A549 (cell line): ENCODE measurements around the gene NEUROG1.

Experiments used
- CBX2 ChIP-seq: fragments of 200-600 bp; sonication (generic); IDR thresholded peaks from 2 replicates; pipeline ENCODE4 v1.6.1; 2016; ENCODE audit warnings: low read depth, mild to moderate bottlenecking, borderline replicate concordance
- CBX8 ChIP-seq: fragments of 200-600 bp; sonication (generic); IDR thresholded peaks from 2 replicates; pipeline ENCODE4 v1.6.1; 2016
- CEBPB ChIP-seq, 2 experiments: fragments of >200 bp in 1 of 2; sonication (Bioruptor Twin) in 1 of 2; formaldehyde crosslinking in 1 of 2; IDR thresholded peaks; 2 replicates each; pipeline ENCODE4 v1.6.1; 2012 to 2016
- CTCF ChIP-seq: fragments of >200 bp; sonication (Bioruptor Twin); formaldehyde crosslinking; IDR thresholded peaks from 3 replicates; pipeline ENCODE4 v1.5.1; 2016
- ELK1 ChIP-seq: fragments of 150-350 bp; IDR thresholded peaks from 2 replicates; pipeline ENCODE4 v1.6.1; 2014; ENCODE audit warnings: low read depth, mild to moderate bottlenecking, low read length
- HDAC2 ChIP-seq: fragments of 200-600 bp; sonication (generic); IDR thresholded peaks from 2 replicates; pipeline ENCODE4 v1.6.1; 2016
- KDM1A ChIP-seq: fragments of 200-600 bp; sonication (generic); IDR thresholded peaks from 2 replicates; pipeline ENCODE4 v1.6.1; 2016; ENCODE audit warnings: low read depth, mild to moderate bottlenecking
- MAX ChIP-seq: IDR thresholded peaks from 2 replicates; pipeline ENCODE4 v1.6.1; 2012
- PBX3 ChIP-seq: IDR thresholded peaks from 2 replicates; pipeline ENCODE4 v1.6.1; 2012
- POLR2A ChIP-seq: IDR thresholded peaks from 2 replicates; pipeline ENCODE4 v1.6.1; 2012; ENCODE audit warnings: mild to moderate bottlenecking, low read length
- REST ChIP-seq: fragments of 200-600 bp; sonication (generic); IDR thresholded peaks from 2 replicates; pipeline ENCODE4 v1.6.1; 2016; ENCODE audit warnings: antibody characterized with exemption, mild to moderate bottlenecking, moderate library complexity
- ZFP36 ChIP-seq: fragments of 450-650 bp; IDR thresholded peaks from 2 replicates; pipeline ENCODE4 v1.6.1; 2014; ENCODE audit warnings: borderline replicate concordance; ENCODE audit not compliant: partially characterized antibody

GRCh38 chr5:135505973-135506372, 29.8 kb downstream of the NEUROG1 start:
- TF ChIP-seq ELK1 (no peak), PBX3 (no peak), CEBPB (IDR thresholded peaks at IDR 0.05) (no peak), POLR2A (no peak), CTCF (no peak), ZFP36 (no peak), KDM1A (no peak), CBX8 (no peak), MAX (no peak), HDAC2 (no peak), CBX2 (no peak), REST (no peak)
